Type B pancreatic cell (in vitro differentiated cells): ENCODE measurements around the gene TMEM245. TPM values are rescaled to one million over a fixed set of nuclear protein-coding genes. Genes with fewer than 3 reads are reported as not detected.

Source experiments
- DNase-seq: peaks from one replicate; pipeline ENCODE4 v3.0.0; 2021; ENCODE audit warnings: mixed read lengths; ENCODE audit not compliant: unreplicated experiment; ENCODE audit errors: extremely low spot score
- H3K27ac Mint-ChIP-seq: 2 replicates; pipeline ENCODE4 v1.8.0; 2021; ENCODE audit warnings: mild to moderate bottlenecking, mixed read lengths
- H3K27me3 Mint-ChIP-seq: 2 replicates; pipeline ENCODE4 v1.8.0; 2021; ENCODE audit warnings: mixed read lengths
- H3K36me3 Mint-ChIP-seq: 2 replicates; pipeline ENCODE4 v1.8.0; 2021; ENCODE audit warnings: mixed read lengths
- H3K4me1 Mint-ChIP-seq: one replicate; pipeline ENCODE4 v1.8.0; 2021; ENCODE audit warnings: mixed read lengths; ENCODE audit not compliant: unreplicated experiment
- H3K4me3 Mint-ChIP-seq: 2 replicates; pipeline ENCODE4 v1.8.0; 2021; ENCODE audit warnings: mild to moderate bottlenecking, mixed read lengths
- H3K9me3 Mint-ChIP-seq: 2 replicates; pipeline ENCODE4 v1.8.0; 2021; ENCODE audit warnings: mixed read lengths
- total RNA-seq: library from RNA; stranded (reverse); gene quantifications from 2 replicates; pipeline ENCODE4 v1.2.1, GENCODE V29; 2021; ENCODE audit warnings: low replicate concordance
- TF ChIP-seq, protein P1 (sequence below): fragments of 200-600 bp; sonication (generic); conservative IDR thresholded peaks from 2 replicates; pipeline ENCODE4 v1.5.0; 2021; ENCODE audit warnings: antibody characterized with exemption, mild to moderate bottlenecking

The TMEM245 gene
- total RNA-seq, 1 donor from 2014 or later: 44.4 TPM

DNA sequence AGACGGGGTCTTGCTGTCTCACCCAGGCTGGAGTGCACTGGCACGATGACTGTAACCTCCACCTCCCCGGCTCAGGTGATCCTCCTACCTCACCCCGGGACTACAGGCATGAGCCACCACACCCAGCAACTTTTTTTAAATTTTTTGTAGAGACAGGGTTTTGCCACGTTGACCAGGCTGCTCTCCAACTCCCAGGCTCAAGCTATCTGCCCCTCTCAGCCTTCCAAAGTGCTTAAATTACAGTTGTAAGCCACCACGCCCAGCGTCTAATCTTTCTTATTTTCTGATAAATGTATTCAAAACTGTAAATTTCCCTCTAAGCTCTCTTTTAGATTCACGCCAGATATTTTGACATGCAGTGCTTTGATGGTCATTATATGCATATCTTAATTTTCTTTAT, 37.0 kb upstream of the TMEM245 start:
- TF ChIP-seq, protein P1, sequence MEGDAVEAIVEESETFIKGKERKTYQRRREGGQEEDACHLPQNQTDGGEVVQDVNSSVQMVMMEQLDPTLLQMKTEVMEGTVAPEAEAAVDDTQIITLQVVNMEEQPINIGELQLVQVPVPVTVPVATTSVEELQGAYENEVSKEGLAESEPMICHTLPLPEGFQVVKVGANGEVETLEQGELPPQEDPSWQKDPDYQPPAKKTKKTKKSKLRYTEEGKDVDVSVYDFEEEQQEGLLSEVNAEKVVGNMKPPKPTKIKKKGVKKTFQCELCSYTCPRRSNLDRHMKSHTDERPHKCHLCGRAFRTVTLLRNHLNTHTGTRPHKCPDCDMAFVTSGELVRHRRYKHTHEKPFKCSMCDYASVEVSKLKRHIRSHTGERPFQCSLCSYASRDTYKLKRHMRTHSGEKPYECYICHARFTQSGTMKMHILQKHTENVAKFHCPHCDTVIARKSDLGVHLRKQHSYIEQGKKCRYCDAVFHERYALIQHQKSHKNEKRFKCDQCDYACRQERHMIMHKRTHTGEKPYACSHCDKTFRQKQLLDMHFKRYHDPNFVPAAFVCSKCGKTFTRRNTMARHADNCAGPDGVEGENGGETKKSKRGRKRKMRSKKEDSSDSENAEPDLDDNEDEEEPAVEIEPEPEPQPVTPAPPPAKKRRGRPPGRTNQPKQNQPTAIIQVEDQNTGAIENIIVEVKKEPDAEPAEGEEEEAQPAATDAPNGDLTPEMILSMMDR: no peak
- DNase-seq: no peak
- H3K4me1 Mint-ChIP-seq: peaks cover 6% of the 10 kb centered on the region
- H3K9me3 Mint-ChIP-seq: peaks cover 7% of the 10 kb centered on the region
- H3K4me3 Mint-ChIP-seq: no peak overlapping the region
- H3K36me3 Mint-ChIP-seq: no peaks in the 10 kb centered on the region
- H3K27ac Mint-ChIP-seq: no peak overlapping the region
- H3K27me3 Mint-ChIP-seq: peaks cover 7% of the 10 kb centered on the region

DNA sequence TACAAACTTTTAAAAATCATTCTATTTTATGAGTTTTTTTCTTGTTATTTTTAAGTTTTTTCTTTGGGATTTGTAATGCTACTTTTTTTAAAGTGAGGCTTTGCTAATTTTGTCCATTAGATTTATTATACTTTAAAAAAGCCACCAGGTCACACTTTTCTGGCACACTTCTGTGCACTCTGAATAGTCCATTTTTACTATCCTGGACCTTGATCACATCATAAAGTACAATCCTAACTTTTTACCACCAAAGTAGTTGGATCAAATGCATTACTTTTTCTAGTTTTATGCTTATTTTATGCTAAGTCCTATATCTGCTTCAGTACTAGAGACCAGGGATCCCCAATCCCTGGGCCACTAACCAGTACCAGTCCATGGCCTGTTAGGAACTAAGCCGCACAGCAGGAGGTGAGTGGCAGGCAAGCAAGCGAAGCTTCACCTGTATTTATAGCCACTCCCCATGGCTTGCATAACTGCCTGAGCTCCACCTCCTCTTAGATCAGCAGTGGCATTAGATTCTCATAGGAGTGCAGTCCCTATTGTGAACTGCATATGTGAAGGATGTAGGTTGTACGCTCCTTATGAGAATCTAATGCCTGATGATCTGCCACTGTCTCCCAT, 31.3 kb upstream of the TMEM245 start:
- H3K9me3 Mint-ChIP-seq: peaks cover 7% of the 10 kb centered on the region
- H3K4me3 Mint-ChIP-seq: no peak overlapping the region
- DNase-seq: no peak
- H3K27ac Mint-ChIP-seq: no peak overlapping the region
- H3K27me3 Mint-ChIP-seq: no peaks in the 10 kb centered on the region
- TF ChIP-seq, protein P1: no peak
- no peaks in the 10 kb centered on the region for H3K36me3 Mint-ChIP-seq
- H3K4me1 Mint-ChIP-seq: no peaks in the 10 kb centered on the region

DNA sequence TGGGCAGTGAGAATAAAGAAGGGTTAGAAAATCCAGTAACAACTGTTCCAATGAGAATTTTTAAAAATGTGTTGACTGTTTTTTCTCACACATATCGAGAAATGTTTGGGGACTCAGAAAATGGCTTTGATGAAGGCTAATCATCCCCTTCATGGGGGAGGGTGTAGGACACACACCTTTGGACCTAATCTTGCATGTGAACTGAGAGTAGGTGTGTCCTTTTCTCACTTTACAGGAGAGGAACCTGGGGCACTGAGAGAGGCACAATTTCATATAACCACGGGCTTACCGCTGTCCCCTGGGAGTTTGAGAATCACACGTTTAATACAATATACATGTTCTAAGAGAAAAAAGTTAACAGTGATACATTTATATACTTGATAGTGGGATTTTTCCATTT, 30.0 kb upstream of the TMEM245 start:
- Mint-ChIP-seq H3K4me3 (no peak overlapping the region), H3K27me3 (no peaks in the 10 kb centered on the region), H3K4me1 (no peaks in the 10 kb centered on the region), H3K36me3 (no peaks in the 10 kb centered on the region), H3K9me3 (peaks cover 7% of the 10 kb centered on the region), H3K27ac (no peak overlapping the region)
- TF ChIP-seq, protein P1: no peak
- no peak for DNase-seq

DNA sequence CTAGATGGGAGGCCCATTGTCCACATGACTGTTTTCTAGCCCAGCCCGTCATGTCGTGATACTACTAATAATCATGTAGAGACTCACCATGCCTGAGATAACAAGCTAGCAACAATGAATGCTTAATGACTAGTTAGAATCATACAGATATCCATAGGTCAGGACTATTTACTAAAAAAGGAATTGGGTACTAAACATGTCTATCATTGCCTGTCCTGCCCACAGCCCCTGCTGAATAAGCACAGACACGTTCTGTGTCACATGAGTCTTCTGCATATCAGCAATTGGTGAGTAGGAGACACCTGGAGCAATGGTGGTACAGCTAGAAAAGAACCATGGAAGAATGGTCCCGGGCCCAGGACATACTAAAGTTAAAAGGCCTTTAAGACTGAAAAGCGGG, 29.3 kb upstream of the TMEM245 start:
- Mint-ChIP-seq H3K9me3 (peaks cover 7% of the 10 kb centered on the region), H3K4me3 (no peak overlapping the region), H3K36me3 (no peaks in the 10 kb centered on the region), H3K27me3 (no peaks in the 10 kb centered on the region), H3K4me1 (peaks cover under 1% of the 10 kb centered on the region), H3K27ac (no peak overlapping the region)
- TF ChIP-seq, protein P1: no peak
- no peak for DNase-seq

DNA sequence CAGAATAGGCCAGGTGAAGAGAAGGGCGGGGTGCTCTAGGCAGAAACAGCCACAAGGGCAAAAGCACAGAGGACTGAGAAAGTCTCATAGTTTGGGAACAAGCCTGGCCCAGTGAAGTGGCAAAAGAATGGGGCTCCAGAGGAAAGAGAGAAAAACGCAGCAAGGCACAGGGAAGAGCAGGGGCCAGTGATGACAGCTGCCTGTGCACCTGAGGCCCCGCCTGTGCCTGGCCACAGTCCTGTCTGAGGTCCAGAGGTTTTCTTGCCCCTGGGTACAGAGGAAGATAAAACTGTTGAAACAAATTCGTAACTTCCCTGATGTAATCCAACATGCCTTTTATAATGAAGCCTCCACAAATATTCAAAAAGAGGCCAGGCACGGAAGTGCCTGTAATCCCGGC, 25.3 kb upstream of the TMEM245 start:
- no peak overlapping the region for H3K27ac Mint-ChIP-seq
- H3K9me3 Mint-ChIP-seq: no peaks in the 10 kb centered on the region
- TF ChIP-seq, protein P1: no peak
- no peaks in the 10 kb centered on the region for H3K27me3 Mint-ChIP-seq
- no peak overlapping the region for H3K4me3 Mint-ChIP-seq
- peaks cover 4% of the 10 kb centered on the region for H3K4me1 Mint-ChIP-seq
- no peak for DNase-seq
- no peaks in the 10 kb centered on the region for H3K36me3 Mint-ChIP-seq
